Vein endothelial cell (primary cell): ENCODE results near the gene C3orf80. TPM values are rescaled to one million over a fixed set of nuclear protein-coding genes. Genes with fewer than 3 reads are reported as not detected.

Source experiments
- total RNA-seq: library from RNA; depleted of rRNA; stranded (reverse); fragments of >200 nt; gene quantifications from 2 replicates; pipeline ENCODE4 v1.2.3, GENCODE V29; 2012

C3orf80 gene
- 0.33 TPM in 1 of 2 replicates, not detected in the other for total RNA-seq

GRCh38 chr3:160225176-160226025 lies at the start of gene C3orf80:
TSS of gene C3orf80 (plus strand) at chr3:160225422. CDS start at chr3:160225636, 214 bp downstream.

Other genes with a start within 250 kb of the C3orf80 start
- 0.33 and 0.38 TPM in 2 replicates for gene IL12A, start 236.6 kb upstream of the C3orf80 start, total RNA-seq
- 21.9 and 22.9 TPM in 2 replicates for gene IFT80, start 173.8 kb downstream of the C3orf80 start, total RNA-seq
- gene SMC4, start 174.2 kb downstream of the C3orf80 start, total RNA-seq = 44.1 and 88.4 TPM in 2 replicates
- 19.9 and 26.4 TPM in 2 replicates for gene TRIM59, start 224.4 kb downstream of the C3orf80 start, total RNA-seq